NCI-H128 (cell line): ENCODE measurements around the gene PIK3CD.
A peak's percentile ranks its signal among the peaks of the same experiment; 100 is the strongest.
"Not testable (repeated sequence)": the region's sequence is repeated elsewhere in the genome, so short reads cannot be mapped to it uniquely, and the experiment has no call there.

Experiments used
- DNase-seq: peaks from one replicate; lab custom pipeline; 2025; ENCODE audit not compliant: unreplicated experiment; lab: John Stamatoyannopoulos, UW

Gene PIK3CD

DNA sequence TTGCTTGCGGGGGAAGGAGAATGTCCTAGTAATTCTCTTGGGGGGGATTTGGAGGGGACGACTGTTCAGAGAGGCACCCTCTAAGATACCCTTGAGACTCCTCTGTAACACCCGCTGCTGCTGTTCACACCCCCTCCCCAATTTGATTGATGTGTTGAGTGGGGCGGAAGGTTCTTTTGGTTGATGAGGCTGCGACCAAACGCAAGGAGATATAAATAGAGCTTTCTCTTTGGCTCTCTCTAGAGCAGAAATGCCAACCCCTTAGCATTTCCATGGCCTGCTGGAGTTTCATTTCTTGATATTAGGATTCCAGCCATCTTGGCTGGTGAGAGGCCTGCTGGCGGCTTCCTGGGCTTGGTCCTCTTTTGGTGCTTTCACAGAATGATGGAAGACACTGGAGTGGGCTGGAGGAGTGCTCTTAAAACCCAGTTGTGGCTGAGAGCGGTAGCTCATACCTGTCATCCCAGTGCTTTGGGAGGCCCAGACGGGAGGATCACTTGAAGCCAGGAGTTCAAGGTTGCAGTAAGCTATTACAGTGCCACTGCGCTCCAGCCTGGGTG is 2.0 kb downstream of the PIK3CD start:
- no peak for DNase-seq

DNA sequence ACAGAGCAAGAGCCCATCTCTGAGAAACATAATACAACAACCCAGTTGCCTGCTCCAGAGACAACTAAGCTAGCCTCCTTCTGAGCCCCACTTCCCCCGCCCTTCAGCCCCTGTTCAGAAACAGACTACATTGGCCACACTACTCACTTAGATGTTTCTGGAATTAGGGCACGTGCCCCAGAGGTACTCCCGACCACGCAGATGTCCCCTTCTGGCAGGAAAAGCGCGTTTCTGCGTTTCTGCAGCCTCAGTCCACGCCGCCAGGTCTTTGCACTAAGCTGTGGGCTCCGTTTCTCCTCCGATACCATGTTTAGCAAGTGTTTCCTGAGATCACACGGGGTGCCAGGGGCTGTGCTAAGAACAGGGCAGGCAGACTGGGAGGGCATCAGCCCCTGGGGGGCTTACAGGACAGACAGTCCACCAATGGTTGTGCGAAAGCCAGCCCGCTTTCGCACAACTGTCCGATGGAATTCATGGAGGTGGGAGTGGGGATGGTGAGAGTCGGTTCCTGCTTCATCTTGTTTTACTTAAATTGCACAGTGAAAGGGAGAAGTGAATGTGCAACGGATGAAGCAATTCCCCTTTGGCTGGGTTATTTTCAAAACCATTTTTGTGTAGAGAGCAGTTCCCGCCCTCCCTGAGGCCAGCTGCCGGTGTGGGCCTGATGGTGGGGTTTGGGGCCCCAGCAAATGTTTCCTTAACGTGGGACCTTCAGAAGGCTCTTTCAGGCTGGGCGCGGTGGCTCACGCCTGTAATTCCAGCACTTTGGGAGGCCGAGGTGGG is 2.7 kb downstream of the PIK3CD start:
- no peak for DNase-seq

DNA sequence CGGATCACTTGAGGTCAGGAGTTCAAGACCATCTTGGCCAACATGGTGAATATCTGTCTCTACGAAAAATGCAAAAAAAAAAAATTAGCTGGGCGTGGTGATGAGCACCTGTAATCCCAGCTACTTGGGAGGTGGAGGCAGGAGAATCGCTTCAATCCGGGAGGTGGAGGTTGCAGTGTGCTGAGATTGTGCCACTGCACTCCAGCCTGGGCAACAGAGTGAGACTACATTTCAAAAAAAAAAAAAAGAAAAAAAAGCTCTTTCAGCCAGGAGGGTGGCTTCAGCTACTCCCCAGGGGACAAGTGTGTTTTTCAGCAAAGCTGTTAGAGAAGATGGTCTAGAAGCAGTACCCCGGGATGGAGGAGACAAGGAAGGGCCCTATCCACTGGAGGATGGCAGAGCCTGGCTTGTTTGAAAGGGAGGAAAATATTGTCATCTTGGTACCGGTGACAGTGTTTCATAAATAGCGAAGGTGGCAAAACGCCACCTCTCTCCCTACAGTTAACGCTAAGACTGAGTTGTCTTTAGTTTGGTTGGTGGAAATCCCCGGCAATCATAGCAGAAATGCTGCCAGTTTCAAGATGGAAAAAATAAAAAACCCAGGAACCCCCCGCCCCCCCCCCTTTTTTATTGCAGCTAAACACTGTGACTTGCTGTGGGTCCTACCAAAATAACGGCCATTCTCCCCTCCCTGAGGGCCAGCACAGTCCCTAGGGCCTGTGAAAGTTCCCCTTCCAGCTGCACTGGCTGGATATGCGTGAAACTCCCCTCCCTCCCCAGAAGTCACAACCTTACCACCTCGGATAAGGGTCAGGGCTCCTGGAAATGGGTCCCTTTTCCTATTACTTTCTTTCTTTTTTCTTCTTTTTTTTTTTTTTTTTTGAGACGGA is 3.5 kb downstream of the PIK3CD start:
- no peak for DNase-seq

DNA sequence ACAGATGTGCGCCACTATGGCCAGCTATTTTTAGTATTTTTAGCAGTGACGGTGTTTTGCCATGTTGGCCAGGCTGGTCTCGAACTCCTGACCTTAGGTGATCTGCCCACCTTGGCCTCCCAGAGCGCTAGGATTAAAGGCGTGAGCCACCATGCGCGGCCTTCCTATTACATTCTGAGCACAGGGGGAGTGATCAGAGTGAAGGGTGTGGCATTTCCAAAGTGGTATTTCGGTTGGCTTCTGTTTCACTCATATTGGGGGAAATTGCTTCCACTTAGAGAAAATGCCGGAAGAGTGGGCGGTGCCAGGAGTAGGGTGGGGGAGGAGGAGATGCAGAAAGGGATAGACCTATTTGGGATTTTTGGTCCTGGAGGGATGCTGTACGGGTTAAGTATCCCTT is 4.3 kb downstream of the PIK3CD start:
- no peak for DNase-seq

DNA sequence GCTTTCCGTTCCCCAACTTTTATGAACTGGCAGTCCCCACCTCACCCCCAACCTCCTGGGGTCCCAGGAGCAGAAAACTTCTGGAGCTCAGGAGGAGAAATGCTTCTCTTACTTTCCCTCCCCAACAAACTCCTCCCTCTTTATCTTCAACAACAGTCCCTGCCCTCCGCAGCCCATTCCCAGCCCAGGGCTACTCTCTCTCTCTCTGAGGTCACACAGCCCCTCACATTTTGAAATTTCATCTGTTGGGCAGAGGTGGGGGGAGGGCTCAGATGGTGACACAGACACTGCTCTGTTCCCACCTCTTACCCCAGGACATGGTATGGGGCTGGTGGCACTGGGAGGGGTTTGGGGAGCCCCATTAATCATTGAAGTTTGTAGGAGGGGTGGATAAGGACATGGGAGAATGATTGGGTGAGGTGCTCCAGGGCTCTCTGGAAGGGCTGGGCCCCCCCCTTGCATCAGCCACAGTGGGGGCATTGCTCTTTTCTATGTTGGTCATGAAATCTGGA is 6.0 kb downstream of the PIK3CD start:
- DNase-seq = no peak

DNA sequence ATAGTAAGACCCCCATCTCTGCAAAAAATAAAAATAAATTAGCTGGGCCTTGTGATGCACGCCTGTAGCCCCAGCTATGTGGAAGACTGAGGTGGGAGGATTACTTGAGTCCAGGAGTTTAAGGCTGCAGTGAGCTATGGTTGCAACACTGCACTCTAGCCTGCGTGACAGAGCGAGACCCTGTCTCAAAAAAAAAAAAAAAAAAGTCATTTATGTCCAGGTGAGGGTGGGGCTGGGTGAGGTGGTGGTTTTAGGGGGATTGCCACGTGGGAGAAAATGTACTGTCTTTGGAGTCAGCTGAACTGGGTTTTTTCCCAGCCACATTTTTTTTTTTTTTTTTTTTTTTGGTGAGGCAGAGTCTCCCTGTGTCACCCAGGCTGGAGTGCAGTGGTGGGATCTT is 6.7 kb downstream of the PIK3CD start:
- no peak for DNase-seq

DNA sequence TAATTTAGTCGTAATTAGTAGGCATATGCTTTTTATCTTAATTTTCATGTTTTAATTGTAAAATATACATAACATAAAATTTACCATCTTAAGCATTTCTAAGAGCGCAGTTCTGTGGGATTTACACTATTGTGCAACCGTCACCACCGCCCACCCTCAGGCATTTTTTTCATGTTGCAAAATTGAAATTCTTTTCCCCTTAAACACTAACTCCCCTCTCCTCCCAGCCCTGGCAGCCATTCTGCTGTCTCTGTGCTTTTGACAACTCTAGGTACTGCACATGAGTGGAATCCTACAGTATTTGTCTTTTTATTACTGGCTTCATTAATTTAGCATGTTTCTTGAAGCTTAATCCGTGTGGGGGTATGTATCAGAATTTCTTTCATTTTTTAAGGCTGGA is 7.8 kb downstream of the PIK3CD start:
- DNase-seq = no peak

DNA sequence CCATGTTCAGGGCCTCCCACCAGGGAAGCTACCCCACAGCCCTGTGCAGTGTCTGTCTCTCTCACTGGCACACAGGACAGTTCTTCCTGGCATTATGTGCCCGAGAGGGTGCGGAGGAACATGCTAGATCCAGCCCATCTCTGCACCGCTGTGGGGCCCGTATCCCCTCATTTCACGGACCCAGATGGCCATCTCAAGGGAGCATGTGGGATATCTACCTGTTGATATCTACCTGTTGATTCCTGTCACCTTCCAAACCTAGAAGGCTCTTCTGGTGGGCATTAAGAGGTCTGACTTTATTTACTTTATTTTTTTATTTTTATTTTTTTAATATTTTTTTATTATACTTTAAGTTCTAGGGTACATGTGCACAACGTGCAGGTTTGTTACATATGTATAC is 11.7 kb downstream of the PIK3CD start:
- no peak for DNase-seq

DNA sequence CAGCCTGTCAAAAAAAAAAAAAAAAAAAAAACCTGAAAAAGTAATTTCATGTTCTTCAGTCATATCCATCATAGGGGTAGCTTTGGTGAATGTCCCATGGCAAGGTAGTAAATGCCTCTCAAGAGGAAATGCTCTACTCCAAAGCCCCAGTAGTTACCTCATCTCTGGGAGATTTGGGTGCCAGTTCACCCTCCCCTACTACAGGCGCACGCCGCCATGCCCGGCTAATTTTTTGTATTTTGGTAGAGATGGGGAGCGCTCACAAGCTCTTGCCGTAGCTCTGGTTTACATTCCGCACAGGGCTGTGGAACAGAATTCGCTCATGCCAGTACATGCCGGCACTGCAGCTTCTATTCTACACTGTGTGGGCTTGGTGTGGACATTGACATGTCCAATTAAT is 13.7 kb downstream of the PIK3CD start:
- DNase-seq = no peak

DNA sequence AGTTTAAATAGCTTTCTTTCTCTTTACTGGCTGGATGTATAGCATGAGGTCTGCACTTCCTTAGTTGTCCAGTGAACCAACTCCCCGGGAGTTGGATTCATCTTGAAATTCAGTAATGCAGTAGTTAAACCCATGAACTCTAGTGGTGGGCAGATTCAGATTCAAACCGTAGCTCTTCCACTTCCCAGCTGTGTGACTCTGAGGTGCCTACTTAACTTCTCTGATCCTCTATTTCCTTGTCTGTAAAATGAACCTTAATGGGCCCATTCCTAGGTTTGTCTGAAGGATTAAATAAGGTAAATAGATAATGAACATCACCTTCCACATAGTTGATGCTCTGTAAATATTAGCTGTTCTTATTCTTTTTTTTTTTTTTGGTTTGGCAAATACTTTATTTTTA is 16.5 kb downstream of the PIK3CD start:
- DNase-seq = no peak

DNA sequence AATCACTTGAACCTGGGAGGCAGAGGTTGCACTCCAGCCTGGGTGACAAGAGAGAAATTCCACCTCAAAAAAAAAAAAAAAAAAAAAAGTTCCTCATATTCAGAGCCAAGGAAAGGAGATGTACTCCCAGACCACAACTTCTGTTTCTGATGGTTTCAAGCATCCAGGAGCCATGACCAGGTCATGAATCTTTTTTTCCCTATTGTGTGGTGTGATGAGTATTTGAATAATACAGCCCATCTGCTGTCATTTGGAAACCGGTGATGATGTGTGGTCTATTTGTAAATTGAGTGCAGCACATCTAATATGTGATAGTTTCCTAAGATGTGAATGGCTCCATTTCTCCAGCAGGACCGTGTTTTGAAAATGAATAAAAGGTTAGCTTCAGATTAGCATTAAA is 18.6 kb downstream of the PIK3CD start:
- no peak for DNase-seq

DNA sequence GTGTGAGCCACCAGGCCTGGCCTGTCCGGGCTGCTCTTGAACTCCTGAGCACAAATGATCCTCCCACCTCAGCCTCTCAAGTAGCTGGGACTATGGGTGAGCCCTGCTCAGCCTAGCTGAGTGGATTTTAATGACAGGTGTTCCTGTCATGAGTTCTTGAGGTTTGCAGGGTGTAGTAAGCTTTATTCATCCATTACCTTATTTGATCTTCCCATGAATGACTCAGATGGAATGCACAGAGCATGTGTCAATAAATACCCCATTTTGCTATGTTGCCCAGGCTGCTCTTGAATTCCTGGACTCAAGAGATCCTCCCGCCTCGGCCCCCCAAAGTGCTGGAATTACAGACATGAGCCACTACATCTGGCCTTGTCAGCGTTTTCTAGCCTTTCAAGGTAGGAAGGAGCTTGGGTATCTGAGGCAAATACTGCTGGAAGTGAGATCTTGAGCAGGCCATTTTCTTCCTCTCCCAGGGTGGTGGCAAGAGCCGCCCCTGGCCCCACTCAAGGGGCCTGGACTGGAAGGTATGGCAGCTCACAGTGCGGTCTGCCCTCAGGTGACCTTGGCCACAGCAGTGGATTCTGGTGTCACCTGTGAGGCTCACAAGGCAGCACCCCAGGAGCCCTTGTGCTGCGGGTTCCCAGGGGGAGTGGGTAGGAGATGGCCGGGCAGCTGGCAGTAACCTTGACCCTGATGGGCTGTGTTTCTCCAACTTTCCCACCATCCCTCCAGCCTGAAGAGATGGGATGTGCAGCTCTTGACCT is 20.0 kb downstream of the PIK3CD start:
- DNase-seq = no peak

DNA sequence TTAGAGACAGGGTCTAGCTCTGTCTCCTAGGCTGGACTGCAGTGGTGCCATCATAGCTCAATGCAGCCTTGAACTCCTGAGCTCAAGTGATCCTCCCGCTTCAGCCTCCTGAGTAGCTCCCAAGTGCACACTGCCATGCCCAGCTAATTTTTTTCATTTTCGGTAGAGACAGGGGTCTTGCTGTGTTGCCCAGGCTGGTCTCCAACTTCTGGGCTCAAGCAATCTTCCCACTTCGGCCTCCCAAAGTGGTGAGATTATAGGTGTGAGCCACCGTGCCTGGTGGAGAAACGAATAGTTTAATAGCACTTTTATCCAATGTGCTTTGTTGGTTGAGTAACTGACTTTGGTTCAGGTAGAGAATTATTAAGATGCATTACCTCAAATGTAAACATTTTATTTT is 20.9 kb downstream of the PIK3CD start:
- no peak for DNase-seq

DNA sequence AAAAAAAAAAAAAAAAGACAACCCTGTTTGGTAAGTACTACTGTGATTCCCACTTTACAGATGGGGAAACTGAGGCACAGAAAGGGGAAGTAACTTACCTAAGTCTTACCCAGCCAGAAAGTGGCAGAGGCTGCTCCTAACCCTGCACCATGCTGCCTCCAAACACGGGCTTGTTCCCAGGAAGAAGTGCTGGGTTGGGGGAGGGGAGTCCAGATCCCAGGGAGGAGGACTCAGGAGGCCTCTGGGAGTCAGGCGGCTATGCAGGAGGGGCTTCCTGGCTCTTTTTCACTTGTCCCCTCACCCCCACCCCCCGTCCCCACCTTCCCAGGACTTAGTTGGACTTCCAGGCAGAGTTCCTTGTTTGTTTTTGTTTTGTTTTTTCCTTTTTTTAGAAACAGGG is 23.9 kb downstream of the PIK3CD start:
- no peak for DNase-seq

DNA sequence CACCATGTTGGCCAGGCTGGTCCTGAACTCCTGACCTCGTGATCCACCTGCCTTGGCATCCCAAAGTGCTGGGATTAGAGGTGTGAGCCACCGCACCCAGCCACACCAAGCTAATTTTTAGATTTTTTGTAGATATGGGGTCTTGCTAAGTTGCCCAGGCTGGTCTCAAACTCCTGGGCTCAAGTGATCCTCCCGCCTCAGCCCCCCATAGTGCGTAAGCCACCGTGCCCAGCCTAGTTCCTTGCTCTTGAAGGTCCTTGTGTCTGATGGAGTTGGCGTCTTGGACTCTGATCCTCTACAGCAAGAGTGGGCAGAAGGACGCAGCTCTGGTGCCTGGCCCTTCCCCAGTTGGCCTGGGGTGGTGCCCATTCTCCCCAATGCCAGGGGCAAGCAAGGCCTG is 24.6 kb downstream of the PIK3CD start:
- not testable (repeated sequence) for DNase-seq

DNA sequence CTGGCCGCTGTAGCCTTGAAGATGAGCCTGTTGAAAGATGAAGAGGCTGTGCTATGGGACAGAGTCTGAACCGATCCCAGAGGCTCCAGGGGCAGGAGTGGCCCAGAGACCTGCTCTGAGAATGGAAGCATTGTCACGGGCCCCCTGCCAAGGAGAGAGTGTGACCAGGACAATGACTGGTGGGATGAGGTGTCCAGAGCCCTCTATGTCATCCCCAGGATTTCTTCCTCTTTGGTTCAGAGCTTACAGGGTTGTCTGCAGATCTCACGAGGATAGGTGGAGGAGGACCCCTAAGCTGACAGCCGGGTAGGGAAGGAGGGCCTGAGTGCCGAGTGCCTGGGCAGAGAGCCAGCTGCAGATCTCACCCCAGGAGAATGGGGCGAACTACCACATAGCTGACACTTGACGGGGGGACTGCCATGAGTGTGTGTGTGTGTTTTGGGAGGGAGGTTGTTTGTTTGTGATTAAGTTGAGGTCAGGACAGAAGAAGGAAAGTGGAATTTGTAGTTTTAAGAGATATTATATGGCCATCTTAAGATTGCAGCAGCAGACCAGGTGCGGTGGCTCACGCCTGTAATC is 25.4 kb downstream of the PIK3CD start:
- DNase-seq = no peak

DNA sequence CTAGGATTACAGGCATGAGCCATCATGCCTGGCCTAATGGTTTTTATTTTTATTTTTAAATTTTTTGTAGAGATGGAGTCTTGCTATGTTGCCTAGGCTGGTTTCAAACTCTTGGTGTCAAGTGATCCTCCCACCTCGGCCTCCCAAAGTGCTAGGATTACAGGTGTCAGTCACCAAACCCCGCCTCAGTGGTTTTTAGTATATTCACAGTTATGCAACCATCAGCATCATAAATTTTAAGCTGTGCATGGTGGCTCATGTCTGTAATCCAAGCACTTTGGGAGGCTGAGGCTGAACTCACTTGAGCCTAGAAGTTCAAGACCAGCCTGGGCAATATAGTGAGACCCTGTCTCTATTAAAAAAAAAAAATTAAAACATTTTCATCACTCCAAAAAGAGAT is 28.6 kb downstream of the PIK3CD start:
- no peak for DNase-seq

DNA sequence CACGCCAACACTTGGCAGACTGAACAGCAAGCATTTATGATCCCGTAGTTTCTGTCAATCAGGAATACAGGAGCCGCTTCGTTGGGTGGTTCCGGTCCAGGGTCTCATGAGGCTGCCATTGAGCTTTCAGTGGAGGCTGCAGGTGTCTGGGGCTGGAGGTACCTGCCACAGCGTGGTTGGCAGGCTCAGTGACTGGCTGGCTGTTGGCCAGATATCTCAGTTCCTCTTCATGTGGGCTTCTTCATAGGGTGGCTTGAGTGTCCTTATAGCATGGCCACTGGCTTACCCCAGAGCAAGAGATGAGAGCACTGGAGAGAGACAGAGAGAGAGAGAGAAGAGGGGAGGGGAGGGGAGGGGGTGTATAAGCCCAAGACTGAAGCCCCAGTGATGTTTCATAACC is 29.3 kb downstream of the PIK3CD start:
- DNase-seq = no peak

DNA sequence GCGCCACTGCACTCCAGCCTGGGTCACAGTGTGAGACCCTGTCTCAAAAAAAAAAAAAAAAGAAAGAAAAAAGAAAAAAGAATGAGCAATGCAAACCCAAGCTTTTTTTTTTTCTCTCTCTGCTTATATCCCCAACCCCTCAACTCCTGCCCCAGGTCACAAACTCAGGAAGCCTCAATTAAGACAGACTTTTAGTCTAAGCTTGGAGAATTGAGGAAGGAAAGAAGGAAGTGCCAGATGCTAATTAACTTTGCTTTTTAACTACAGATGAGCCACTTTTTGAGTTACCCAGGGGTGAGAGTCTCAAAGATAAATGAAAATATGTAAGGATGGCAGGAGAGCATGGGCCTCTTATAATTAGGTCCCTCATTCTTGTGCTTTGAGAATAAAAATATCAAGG is 33.3 kb downstream of the PIK3CD start:
- DNase-seq = no peak

DNA sequence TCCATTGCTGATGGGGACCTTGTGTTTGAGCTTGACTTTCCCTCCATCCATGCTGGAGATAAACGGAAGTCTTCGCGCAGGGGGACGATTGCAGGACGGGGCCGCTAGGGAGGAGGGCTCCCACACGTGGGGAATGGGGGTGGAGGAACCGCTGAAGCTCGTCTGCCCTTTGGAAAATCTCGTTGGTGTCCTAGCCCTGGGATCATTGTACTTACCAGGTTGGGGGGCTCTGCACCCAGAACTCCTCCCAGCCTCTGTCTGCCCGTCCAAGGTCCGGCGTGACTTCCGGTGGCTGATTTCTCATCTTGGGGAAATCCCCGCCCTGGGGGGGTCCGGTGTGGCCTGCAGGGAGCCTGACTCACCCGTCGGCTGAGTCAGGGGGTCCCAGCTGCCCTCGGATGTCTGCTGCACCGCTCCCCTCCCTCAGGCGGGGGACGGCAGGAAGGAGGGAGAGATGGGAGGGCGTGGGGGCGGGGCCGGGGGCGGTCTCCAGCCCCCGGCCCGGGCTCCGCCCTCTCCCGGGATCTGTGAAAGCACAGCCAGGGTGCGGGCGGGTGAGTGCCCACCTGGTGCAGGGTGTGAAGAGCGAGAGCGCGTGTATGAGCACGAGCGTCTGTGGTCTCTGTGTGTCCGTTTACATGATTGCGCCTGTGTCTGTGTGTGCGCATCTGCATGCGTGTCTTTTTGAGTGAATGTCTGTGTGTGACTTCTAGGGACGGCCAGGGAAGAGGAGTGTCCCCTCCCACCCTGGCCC is 35.8 kb downstream of the PIK3CD start:
- DNase-seq = peak; percentile 65
